ENCODE results near the gene MTFR1L.

- TF ChIP-seq CTCF (IDR thresholded peaks at IDR 0.05; ENCODE audit: low read depth, low read length) (no peak), POLR2A (IDR thresholded peaks at IDR 0.05; ENCODE audit: extremely low read depth, insufficient read length) (no peak), MAX (IDR thresholded peaks at IDR 0.05; ENCODE audit: low read depth, low read length) (no peak), MYC (IDR thresholded peaks at IDR 0.05; ENCODE audit: low read depth, low read length) (no peak)
Measured at GRCh38 chr1:25784575-25785051, 35.1 kb upstream of the MTFR1L start.
